OCI-LY7 (cell line): ENCODE measurements around the gene FMNL2.

Experiments used
- CTCF ChIP-seq: fragments of 200-600 bp; sonication (generic); conservative IDR thresholded peaks from 2 replicates; pipeline ENCODE4 v1.5.1; 2014; ENCODE audit warnings: mild to moderate bottlenecking, antibody characterized with exemption, low read length, moderate library complexity, mixed read lengths
- EZH2phosphoT487 ChIP-seq: fragments of 200-600 bp; sonication (generic); IDR thresholded peaks from 2 replicates; pipeline ENCODE4 v1.6.1; 2018; ENCODE audit warnings: low read depth, borderline replicate concordance, mild to moderate bottlenecking, mixed run types, antibody characterized with exemption, low read length, moderate library complexity, mixed read lengths

- TF ChIP-seq CTCF (no peak), EZH2phosphoT487 (no peak)
Observed at GRCh38 chr2:152430876-152431275, 95.9 kb downstream of the FMNL2 start.
